NCI-H82 (cell line): ENCODE results near the gene PDF.
"Not testable (repeated sequence)": the region's sequence is repeated elsewhere in the genome, so short reads cannot be mapped to it uniquely, and the experiment has no call there.

Source experiments
- DNase-seq: peaks from one replicate; lab custom pipeline; 2025; lab: John Stamatoyannopoulos, UW

PDF gene, protein sequence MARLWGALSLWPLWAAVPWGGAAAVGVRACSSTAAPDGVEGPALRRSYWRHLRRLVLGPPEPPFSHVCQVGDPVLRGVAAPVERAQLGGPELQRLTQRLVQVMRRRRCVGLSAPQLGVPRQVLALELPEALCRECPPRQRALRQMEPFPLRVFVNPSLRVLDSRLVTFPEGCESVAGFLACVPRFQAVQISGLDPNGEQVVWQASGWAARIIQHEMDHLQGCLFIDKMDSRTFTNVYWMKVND

GRCh38 chr16:69330286-69331109 is at the start of gene PDF:
PDF (minus strand) TSS chr16:69330588; CDS start chr16:69330570, 18 bp downstream.
- peak; percentile 95 for DNase-seq

GRCh38 chr16:69378760-69379159 is 48.4 kb upstream of the PDF start:
- no peak for DNase-seq

DNA sequence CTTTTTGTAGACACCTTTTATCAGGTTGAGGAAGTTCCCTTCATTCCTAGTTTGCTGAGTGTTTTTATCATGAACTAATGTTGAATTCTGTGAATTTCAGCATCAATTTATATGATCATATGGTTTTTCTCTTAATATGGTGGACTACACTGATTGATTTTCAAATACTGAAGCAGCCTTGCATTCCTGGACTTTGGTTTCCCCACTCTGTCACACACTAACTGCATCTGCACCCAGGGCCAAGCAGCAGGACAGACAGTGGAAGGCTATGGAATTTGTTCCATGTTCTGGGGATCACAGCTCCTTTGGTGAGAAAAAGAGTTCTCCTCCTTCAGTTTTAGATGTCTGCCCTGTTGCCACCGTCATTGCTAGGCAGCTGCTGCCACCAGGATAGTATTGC is 47.6 kb upstream of the PDF start:
- DNase-seq, result no peak

- DNase-seq, result no peak
Observed at GRCh38 chr16:69376393-69377059, 46.1 kb upstream of the PDF start.

GRCh38 chr16:69373019-69373418 is 42.6 kb upstream of the PDF start:
- DNase-seq, result no peak

GRCh38 chr16:69371564-69371963 is 41.2 kb upstream of the PDF start:
- DNase-seq, result no peak

GRCh38 chr16:69368866-69369265 is 38.5 kb upstream of the PDF start:
- DNase-seq, result no peak

DNA sequence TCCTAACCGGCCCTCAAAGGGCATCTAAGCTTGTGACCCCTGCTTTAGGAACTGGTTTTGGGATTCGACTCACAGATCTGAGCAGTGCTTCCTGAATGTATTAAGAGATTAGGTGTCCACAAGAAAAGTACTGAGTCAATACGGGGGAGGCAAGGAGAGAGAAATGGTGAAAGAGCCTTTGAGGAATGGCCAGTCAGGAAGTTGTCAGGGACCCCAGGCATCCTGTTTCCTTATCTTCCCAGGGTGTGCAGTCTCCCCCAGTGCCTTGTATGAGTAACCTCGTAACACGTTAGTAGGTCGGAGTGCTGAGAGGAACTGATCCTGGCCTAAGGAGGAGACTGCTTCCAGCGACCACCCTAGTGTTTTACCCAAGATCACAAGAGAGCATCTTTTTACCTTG is 37.6 kb upstream of the PDF start:
- no peak for DNase-seq

GRCh38 chr16:69366431-69366830 is 36.0 kb upstream of the PDF start:
- DNase-seq, result no peak

DNA sequence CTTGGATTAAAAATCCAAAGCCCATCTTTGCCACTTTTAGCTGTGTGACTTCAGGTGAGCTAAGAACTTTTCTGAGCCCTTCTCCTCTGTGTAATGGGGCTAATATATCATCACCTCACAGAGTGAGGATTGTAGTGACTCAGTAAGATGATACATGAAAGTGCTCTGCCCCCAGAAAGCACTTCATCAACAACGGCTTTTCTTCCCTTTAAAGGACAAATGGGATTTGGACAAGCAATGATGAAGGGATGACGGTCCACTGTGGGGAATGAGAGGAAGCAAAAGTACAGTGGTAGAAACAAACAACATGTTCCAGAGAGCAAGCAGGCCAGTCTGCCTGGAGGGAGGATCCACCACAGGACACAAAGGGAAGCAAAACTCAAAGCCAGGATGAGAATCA is 35.5 kb upstream of the PDF start:
- no peak for DNase-seq

- no peak for DNase-seq
Observed at GRCh38 chr16:69364088-69364487, 33.7 kb upstream of the PDF start.

GRCh38 chr16:69363281-69363717 is 32.9 kb upstream of the PDF start:
- no peak for DNase-seq

DNA sequence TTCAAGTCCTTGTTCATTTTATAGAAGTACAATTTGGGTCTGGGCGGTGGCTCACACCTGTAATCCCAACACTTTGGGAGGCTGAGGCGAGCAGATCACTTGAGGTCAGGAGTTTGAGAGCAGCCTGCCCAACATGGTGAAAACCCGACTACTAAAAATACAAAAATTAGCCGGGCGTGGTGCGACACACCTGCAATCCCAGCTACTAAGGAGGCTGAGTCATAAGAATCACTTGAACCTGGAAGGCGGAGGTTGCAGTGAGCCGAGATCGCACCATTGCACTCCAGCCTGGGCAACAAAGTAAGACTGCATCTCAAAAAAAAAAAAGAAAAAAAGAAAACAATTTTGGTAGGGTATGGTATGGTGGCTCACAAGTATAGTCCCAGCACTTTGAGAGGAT is 29.7 kb upstream of the PDF start:
- not testable (repeated sequence) for DNase-seq

GRCh38 chr16:69351309-69352027 is 21.1 kb upstream of the PDF start, which contains the start of gene TMED6:
TMED6 (minus strand) TSS chr16:69351786; CDS start chr16:69351753, 33 bp downstream.
- DNase-seq, result peak; percentile 65

DNA sequence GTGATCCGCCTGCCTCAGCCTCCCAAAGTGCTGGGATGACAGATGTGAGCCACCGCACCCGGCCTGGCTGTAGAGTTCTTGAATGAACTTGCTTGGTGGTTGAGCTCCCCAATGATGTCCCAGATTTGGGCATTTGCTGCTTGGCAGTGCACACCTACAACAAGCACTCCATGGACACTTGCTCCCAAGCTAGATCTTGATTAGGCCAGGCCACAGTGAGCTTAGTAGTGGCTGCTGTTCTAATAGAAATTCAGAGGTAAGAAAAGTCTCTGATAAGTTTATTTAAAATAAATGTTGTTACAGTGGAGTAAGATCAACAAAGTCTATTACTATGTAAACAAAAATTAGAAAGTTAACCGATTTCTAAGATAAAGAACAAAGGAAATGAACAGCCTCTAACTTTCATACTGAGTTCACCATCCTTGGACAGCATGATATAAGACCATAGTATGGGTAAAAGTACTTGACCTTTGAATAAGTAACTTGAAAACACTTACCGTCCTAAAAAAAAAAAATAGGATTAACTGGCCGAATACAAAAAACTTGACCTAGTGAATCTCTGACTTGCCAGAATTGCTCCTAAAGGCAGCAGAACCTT is 20.2 kb upstream of the PDF start:
- no peak for DNase-seq

- no peak for DNase-seq
Observed at GRCh38 chr16:69349536-69349935, 19.1 kb upstream of the PDF start.

DNA sequence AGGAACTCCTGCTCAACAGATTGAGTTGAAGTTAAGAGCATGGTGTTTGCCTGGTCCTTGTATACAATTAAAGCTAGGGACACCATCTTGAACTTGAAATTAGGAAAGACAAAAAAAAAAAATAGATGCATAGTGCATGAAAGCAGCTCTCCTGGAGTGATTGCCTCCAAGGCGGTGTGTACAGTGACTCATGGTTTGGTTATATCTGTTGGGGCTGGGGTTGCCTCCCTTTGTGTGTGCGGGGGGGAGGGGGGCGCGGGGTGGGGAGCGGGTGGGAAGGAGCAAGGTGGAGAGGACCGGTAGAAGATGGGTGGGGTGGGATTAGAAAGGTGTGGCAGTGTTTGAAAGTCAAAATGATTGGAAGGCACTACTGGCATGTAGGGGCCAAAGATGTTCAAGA is 17.8 kb upstream of the PDF start:
- no peak for DNase-seq

GRCh38 chr16:69346683-69347082 is 16.3 kb upstream of the PDF start:
- DNase-seq, result no peak

DNA sequence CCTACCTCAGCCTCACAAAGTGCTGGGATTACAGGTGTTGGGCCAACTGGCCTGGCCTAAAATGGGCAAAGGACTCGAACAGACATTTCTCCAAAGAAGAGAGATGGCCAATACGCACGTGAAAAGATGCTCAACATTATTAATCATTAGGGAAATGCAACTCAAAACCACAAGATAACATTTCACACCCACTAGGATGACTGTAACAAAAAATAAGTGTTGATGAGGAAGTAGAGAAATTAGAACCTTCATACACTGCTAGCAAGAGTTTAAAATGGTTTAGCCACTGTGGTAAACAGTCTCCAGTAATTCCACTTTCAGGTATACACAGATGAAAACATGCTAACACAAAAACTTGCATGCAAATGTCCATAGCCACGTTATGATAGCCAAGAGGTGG is 15.5 kb upstream of the PDF start:
- DNase-seq, result no peak

DNA sequence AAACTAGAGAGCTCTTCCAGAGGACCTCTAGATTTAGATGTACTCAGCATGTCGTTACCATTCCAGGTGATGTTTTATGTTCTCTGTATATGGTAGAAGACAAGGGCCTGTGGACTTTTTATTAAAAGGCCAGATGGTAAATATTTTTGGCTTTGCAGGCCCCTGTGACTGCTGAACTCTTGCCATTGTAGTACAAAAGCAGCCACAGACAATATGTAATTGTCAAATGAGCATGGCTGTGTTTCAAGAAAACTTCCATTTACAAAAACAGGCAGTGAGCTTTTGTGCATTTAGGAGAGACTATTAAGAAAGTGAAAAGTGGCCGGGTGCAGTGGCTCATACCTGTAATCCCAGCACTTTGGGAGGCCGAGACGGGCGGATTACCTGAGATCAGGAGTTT is 13.8 kb upstream of the PDF start:
- no peak for DNase-seq

DNA sequence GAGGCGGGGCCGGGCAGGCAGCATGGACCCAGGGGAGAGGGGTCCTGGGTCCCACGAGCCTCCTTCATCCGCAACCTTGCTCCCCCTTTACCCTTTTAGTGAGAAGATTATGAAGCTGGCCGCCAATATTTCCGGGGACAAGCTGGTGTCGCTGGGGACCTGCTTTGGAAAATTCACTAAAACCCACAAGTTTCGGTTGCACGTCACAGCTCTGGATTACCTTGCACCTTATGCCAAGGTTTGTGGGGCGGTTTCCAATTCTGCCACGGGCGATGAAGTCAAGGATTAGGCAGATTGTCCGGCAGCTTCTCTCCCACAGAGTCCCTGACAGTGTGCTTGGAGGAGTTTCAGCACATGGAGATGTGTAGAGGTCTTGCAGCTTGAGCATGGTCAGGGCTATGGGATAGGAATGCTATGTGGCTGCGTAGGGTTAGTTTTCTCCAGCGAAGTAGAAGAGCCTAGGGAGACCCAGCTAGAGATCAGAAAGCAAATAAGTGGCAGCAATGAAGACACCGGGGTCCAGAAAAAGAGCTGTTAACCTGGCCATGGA is 9.8 kb upstream of the PDF start:
- peak; percentile 31 for DNase-seq
